PC-3 (cell line): ENCODE results near the gene CDC5L. TPM values are rescaled to one million over a fixed set of nuclear protein-coding genes. Genes with fewer than 3 reads are reported as not detected.

Source experiments
- ATAC-seq: fragments of 200-7000 bp; cut with Tn5 transposase; 2 replicates; pipeline ENCODE4 v1.9.1; 2020; ENCODE audit warnings: mild to moderate bottlenecking, moderate library complexity
- BruUV-seq: library from RNA; stranded (reverse); fragments of 400-500 nt; replicated peaks from 2 replicates; lab custom pipeline; 2021; lab: Mats Ljungman, UMichigan
- CTCF ChIA-PET: fragments of 300-600 bp; sonication (Branson Sonifier 250); formaldehyde crosslinking; loops from one replicate; lab custom pipeline; 2022; ENCODE audit warnings: antibody characterized with exemption; lab: Charles Lee
- POLR2A ChIA-PET: fragments of 300-600 bp; sonication (Branson Sonifier 250); formaldehyde crosslinking; loops from one replicate; lab custom pipeline; 2022; ENCODE audit warnings: antibody characterized with exemption; ENCODE audit not compliant: unreplicated experiment; lab: Charles Lee
- DNase-seq: peaks from one replicate; pipeline ENCODE4 v3.0.0-alpha.2; 2015
- H2AFZ ChIP-seq: fragments of 300-600 bp; sonication (generic); 2 replicates; pipeline ENCODE4 v1.6.0; 2016; ENCODE audit warnings: antibody characterized with exemption, low read length
- H3F3A ChIP-seq: fragments of 300-600 bp; sonication (generic); one replicate; pipeline ENCODE4 v1.6.0; 2017; ENCODE audit warnings: antibody characterized with exemption, low read length, control low read depth, mild to moderate bottlenecking; ENCODE audit not compliant: unreplicated experiment
- H3K27ac ChIP-seq: fragments of 300-600 bp; sonication (generic); 2 replicates; pipeline ENCODE4 v1.5.1; 2016; ENCODE audit warnings: mild to moderate bottlenecking, low read length
- H3K27me3 ChIP-seq: fragments of 300-600 bp; sonication (generic); 2 replicates; pipeline ENCODE4 v1.6.1; 2016; ENCODE audit warnings: low read length, mixed read lengths
- H3K36me3 ChIP-seq: fragments of 300-600 bp; sonication (generic); 2 replicates; pipeline ENCODE4 v1.6.1; 2016; ENCODE audit warnings: low read depth, mixed run types, low read length, mixed read lengths
- H3K4me1 ChIP-seq: fragments of 300-600 bp; sonication (generic); 2 replicates; pipeline ENCODE4 v1.5.1; 2016; ENCODE audit warnings: low read length; ENCODE audit not compliant: insufficient read depth
- H3K4me2 ChIP-seq: fragments of 300-600 bp; sonication (generic); 2 replicates; pipeline ENCODE4 v1.6.0; 2016; ENCODE audit warnings: low read length
- H3K4me3 ChIP-seq: fragments of 300-600 bp; sonication (generic); 2 replicates; pipeline ENCODE4 v1.5.1; 2016; ENCODE audit warnings: mild to moderate bottlenecking, low read length, mixed read lengths
- H3K79me2 ChIP-seq: fragments of 300-600 bp; sonication (generic); 2 replicates; pipeline ENCODE4 v1.6.1; 2017; ENCODE audit warnings: low read length, mixed read lengths
- H3K9ac ChIP-seq: fragments of 300-600 bp; sonication (generic); 2 replicates; pipeline ENCODE4 v1.6.0; 2016; ENCODE audit warnings: mild to moderate bottlenecking, low read length
- H3K9me2 ChIP-seq: fragments of 300-600 bp; sonication (generic); replicated peaks from 2 replicates; pipeline ENCODE4 v1.6.1; 2016; ENCODE audit warnings: mixed run types, low read length, mixed read lengths
- H3K9me3 ChIP-seq: fragments of 300-600 bp; sonication (generic); 2 replicates; pipeline ENCODE4 v1.6.1; 2016; ENCODE audit warnings: low read length, mixed read lengths
- H4K20me1 ChIP-seq: fragments of 300-600 bp; sonication (generic); 2 replicates; pipeline ENCODE4 v1.6.1; 2016; ENCODE audit warnings: low read length, mixed read lengths
- EZH2 ChIP-seq: fragments of 300-600 bp; sonication (generic); IDR thresholded peaks from one replicate; pipeline ENCODE4 v1.6.1; 2017; ENCODE audit warnings: antibody characterized with exemption, mild to moderate bottlenecking, low read length; ENCODE audit not compliant: unreplicated experiment
- EZH2phosphoT487 ChIP-seq: fragments of 300-600 bp; sonication (generic); IDR thresholded peaks from 2 replicates; pipeline ENCODE4 v1.6.1; 2018; ENCODE audit warnings: mild to moderate bottlenecking, antibody characterized with exemption, low read length, borderline replicate concordance
- intact Hi-C: fragments of 100-400 bp; cut with micrococcal nuclease; formaldehyde crosslinking; loops from 2 replicates; pipeline ENCODE4 v1.9.0; 2023
- total RNA-seq: library from RNA; depleted of rRNA; stranded (reverse); fragments of >200 nt; gene quantifications from 2 replicates; pipeline ENCODE4 v1.2.3, GENCODE V29; 2014
- TF ChIP-seq, protein P1 (sequence below): fragments of 300-600 bp; sonication (generic); conservative IDR thresholded peaks from 2 replicates; pipeline ENCODE4 v1.5.1; 2017; ENCODE audit warnings: antibody characterized with exemption, low read depth, mild to moderate bottlenecking, low read length

Gene CDC5L
- total RNA-seq, 1 experiment from 2014 or later: 23.0 TPM

DNA sequence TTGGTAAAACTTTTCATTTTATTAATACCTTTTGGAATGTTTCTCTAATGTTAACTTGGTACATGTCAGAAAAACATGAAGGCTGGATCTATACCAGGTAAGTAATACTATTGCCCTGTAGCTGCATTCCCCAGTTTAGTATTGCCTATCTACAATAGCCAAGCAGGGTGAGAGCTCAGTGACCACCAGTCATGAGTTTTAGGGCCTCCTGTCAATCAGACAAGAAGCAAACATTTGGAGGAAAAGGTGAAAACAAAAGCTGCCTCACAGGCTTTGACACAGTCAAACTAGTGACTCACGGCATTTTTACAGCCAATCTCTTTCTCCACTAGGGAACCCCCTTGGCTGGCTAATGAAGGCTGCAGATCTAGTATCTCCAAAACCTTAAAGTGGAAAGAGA is 9.5 kb upstream of the CDC5L start:
- ATAC-seq: no peak
- H4K20me1 ChIP-seq: no peaks in the 10 kb centered on the region
- no peaks in the 10 kb centered on the region for H3K36me3 ChIP-seq
- no peaks in the 10 kb centered on the region for H3K79me2 ChIP-seq
- no peaks in the 10 kb centered on the region for H3F3A ChIP-seq
- no peak overlapping the region for H3K9ac ChIP-seq
- H3K4me1 ChIP-seq: 0 out of 2 replicates have a peak, but pooled peaks cover 5% of the 10 kb centered on the region
- H3K27ac ChIP-seq: no peak overlapping the region
- DNase-seq: peak; percentile 25
- no peak overlapping the region for H2AFZ ChIP-seq
- POLR2A ChIA-PET: no interaction called here
- no TSS peak for BruUV-seq
- no peaks in the 10 kb centered on the region for H3K9me3 ChIP-seq
- CTCF ChIA-PET: no interaction called here
- no peaks in the 10 kb centered on the region for H3K27me3 ChIP-seq
- no peak overlapping the region for H3K4me3 ChIP-seq
- intact Hi-C loops: no loop called here
- TF ChIP-seq EZH2 (no peak), EZH2phosphoT487 (no peak)
- TF ChIP-seq, protein P1, sequence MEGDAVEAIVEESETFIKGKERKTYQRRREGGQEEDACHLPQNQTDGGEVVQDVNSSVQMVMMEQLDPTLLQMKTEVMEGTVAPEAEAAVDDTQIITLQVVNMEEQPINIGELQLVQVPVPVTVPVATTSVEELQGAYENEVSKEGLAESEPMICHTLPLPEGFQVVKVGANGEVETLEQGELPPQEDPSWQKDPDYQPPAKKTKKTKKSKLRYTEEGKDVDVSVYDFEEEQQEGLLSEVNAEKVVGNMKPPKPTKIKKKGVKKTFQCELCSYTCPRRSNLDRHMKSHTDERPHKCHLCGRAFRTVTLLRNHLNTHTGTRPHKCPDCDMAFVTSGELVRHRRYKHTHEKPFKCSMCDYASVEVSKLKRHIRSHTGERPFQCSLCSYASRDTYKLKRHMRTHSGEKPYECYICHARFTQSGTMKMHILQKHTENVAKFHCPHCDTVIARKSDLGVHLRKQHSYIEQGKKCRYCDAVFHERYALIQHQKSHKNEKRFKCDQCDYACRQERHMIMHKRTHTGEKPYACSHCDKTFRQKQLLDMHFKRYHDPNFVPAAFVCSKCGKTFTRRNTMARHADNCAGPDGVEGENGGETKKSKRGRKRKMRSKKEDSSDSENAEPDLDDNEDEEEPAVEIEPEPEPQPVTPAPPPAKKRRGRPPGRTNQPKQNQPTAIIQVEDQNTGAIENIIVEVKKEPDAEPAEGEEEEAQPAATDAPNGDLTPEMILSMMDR: no peak
- no peak overlapping the region for H3K4me2 ChIP-seq
- no peaks in the 10 kb centered on the region for H3K9me2 ChIP-seq

DNA sequence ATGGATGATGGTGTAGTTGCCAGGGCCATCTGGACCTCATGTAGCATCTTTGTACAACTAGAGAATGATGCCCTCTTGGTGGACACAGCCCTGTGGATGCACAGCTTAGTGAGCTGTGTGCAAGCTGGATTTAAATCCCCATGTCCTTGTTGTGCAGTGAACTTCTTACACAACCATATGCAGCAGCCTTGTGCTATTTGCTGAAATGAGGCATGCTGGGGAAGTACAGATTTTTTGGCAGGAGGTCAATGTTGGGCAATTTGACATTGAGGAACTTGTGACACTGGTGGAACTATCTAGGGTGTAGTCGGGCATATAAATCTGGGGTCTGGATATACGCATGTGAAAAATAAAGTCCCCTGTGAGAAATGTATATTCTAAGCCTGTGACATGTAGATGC is 5.8 kb upstream of the CDC5L start:
- POLR2A ChIA-PET: no interaction called here
- CTCF ChIA-PET: no interaction called here
- DNase-seq (no peak), ATAC-seq (no peak)
- Histone ChIP-seq H3K4me1 (peaks cover 5% of the 10 kb centered on the region), H3K79me2 (no peaks in the 10 kb centered on the region), H3K4me3 (no peak overlapping the region), H3K9me2 (no peaks in the 10 kb centered on the region), H3K27ac (no peak overlapping the region), H3K9ac (no peak overlapping the region), H4K20me1 (no peaks in the 10 kb centered on the region), H3F3A (no peaks in the 10 kb centered on the region), H3K27me3 (no peaks in the 10 kb centered on the region), H2AFZ (no peak overlapping the region), H3K4me2 (no peak overlapping the region), H3K36me3 (no peaks in the 10 kb centered on the region), H3K9me3 (no peaks in the 10 kb centered on the region)
- intact Hi-C loops: no loop called here
- no TSS peak for BruUV-seq
- no peak for TF ChIP-seq EZH2
- no peak for TF ChIP-seq EZH2phosphoT487
- TF ChIP-seq, protein P1: no peak

DNA sequence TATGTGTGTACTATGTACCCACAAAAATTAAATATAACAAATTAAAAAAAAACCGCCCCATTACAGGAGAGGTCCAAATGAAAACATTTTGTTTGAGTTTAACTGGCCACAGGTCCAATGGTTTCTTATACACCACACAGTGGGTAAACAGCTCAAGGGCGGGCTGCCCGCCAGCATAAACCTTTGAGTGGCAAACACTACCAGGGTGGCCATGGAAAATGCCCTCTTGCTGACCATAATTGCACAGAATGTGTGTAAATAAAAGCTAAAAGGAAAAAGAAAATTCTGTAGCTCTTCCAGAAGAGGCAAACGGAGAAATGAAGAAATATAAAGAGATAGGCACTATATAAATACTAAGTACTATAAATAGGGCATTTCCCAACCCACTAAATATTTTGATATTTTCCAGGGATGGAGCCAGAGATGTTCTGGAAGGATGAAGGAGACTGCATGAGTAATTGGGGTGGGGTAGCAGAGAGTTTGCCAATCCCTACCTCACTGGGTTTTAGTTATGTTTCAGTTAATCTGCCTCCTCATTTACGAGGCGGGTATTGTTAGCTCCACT is 1.1 kb upstream of the CDC5L start:
- H3F3A ChIP-seq: no peaks in the 10 kb centered on the region
- no peaks in the 10 kb centered on the region for H3K9me2 ChIP-seq
- peaks cover 24% of the 10 kb centered on the region for H3K4me1 ChIP-seq
- H3K9me3 ChIP-seq: no peaks in the 10 kb centered on the region
- ChIA-PET CTCF (no interaction called here), POLR2A (no interaction called here)
- no peaks in the 10 kb centered on the region for H3K27me3 ChIP-seq
- H4K20me1 ChIP-seq: peaks cover 27% of the 10 kb centered on the region
- no TSS peak for BruUV-seq
- TF ChIP-seq EZH2: no peak
- TF ChIP-seq EZH2phosphoT487: no peak
- TF ChIP-seq, protein P1: no peak
- ATAC-seq (peak; percentile 19), DNase-seq (no peak)
- peaks cover 35% of the 10 kb centered on the region for H3K79me2 ChIP-seq
- H3K4me3 ChIP-seq: peak overlapping the region; percentile 95
- H3K4me2 ChIP-seq: peak overlapping the region; percentile 98
- peak overlapping the region; percentile 98 for H2AFZ ChIP-seq
- intact Hi-C loops: no loop called here
- peaks cover 7% of the 10 kb centered on the region for H3K36me3 ChIP-seq
- H3K9ac ChIP-seq: peak overlapping the region; percentile 98
- H3K27ac ChIP-seq: peak overlapping the region; percentile 75; the same call in 1 of the 2 replicates
